HUES48 (cell line): ENCODE results near the gene GPBP1.
"Not testable (repeated sequence)": the region's sequence is repeated elsewhere in the genome, so short reads cannot be mapped to it uniquely, and the experiment has no call there.

Source experiments
- H3K27ac ChIP-seq: one replicate; pipeline ENCODE4 v1.7.0; 2013; ENCODE audit warnings: low read depth, low read length, inconsistent platforms
- H3K27me3 ChIP-seq: 2 replicates; pipeline ENCODE4 v1.6.1; 2013; ENCODE audit warnings: mild to moderate bottlenecking, low read length; ENCODE audit not compliant: control insufficient read depth, insufficient read depth
- H3K36me3 ChIP-seq: 2 replicates; pipeline ENCODE4 v1.6.1; 2013; ENCODE audit warnings: low read length; ENCODE audit not compliant: control insufficient read depth, insufficient read depth
- H3K4me1 ChIP-seq: 2 replicates; pipeline ENCODE4 v1.6.1; 2013; ENCODE audit warnings: mild to moderate bottlenecking, low read length; ENCODE audit not compliant: control insufficient read depth, insufficient read depth
- H3K4me3 ChIP-seq: 2 replicates; pipeline ENCODE4 v1.5.1; 2013; ENCODE audit warnings: mild to moderate bottlenecking, low read depth, low read length
- H3K9ac ChIP-seq: 2 replicates; pipeline ENCODE4 v1.6.1; 2013; ENCODE audit warnings: mild to moderate bottlenecking, low read depth, low read length, moderate library complexity
- H3K9me3 ChIP-seq: 2 replicates; pipeline ENCODE4 v1.6.1; 2013; ENCODE audit warnings: low read length; ENCODE audit not compliant: control insufficient read depth, insufficient read depth

Gene GPBP1

DNA sequence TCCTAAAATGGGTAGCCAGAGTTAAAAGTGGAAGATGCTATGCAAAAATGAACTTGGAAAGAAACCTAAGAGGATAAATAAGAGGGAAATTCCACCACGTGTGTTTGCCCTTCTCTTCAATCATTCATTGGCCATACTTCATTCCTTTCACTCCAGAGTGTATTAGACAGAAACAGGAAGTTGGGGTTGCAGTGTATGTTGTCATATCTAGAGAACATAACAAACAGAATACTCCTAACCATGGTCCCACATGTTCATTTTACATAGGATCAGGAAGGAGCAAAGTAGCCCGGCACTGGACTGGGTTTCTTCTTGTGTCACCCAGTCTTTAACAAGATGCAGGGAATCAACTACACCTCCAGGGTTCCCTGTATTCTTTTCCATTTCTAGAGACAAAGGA is 7.6 kb upstream of the GPBP1 start:
- H3K4me3 ChIP-seq, result no peak overlapping the region
- H3K4me1 ChIP-seq, result no peaks in the 10 kb centered on the region
- no peak overlapping the region for H3K27ac ChIP-seq
- H3K9ac ChIP-seq, result no peak overlapping the region
- H3K27me3 ChIP-seq, result no peaks in the 10 kb centered on the region
- H3K9me3 ChIP-seq, result no peaks in the 10 kb centered on the region
- H3K36me3 ChIP-seq, result no peaks in the 10 kb centered on the region

- Histone ChIP-seq H3K27me3 (no peaks in the 10 kb centered on the region), H3K27ac (no peak overlapping the region), H3K4me1 (no peaks in the 10 kb centered on the region), H3K9ac (no peak overlapping the region), H3K36me3 (no peaks in the 10 kb centered on the region), H3K4me3 (no peak overlapping the region), H3K9me3 (no peaks in the 10 kb centered on the region)
Observed at GRCh38 chr5:57167201-57167600, 6.7 kb upstream of the GPBP1 start.

DNA sequence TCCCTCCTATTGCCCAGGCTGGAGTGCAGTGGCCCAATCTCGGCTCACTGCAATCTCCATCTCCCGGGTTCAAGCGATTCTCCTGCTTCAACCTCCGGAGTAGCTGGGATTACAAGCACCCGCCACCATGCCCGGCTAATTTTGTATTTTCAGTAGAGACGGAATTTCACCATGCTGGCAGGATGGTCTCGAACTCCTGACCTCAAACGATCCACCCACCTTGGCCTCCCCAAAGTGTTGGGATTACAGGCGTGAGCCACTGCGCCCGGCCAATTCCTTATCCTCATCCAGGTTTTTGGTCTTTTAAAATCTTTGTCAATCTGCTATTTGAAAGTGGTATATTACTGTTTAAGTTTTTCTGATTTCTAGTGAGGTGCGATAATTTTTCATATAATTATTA is 3.7 kb upstream of the GPBP1 start:
- H3K27ac ChIP-seq, H3K9ac ChIP-seq, H3K4me1 ChIP-seq, H3K9me3 ChIP-seq, H3K27me3 ChIP-seq, H3K4me3 ChIP-seq, H3K36me3 ChIP-seq: not testable (repeated sequence)

DNA sequence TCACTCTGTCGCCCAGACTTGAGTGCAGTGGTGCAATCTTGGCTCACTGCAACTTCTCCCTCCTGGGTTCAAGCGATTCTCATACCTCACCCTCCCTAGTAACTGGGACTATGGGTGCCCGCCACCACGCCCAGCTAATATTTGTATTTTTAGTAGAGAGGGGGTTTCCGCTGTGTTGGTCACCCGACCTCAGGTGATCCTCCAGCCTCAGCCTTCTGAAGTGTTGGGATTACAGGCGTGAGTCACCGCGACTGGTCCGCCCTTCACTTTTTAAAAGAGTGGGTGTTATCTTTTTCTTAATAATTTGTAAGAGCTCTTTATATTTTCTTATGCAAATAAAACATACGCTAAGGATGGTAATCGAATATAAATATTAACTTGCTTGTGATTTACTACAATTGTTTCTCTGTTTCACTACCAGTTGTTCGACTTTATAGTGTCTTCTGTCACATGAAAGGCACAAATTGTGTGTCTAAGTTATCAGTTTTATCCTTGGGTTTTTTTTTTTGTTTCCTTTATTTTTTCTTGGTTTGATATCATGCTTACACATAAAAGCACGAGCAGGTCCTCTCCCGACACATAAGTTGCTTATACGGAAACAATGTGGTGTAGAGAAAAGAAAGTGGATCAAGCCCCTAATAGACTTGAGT is 1.9 kb upstream of the GPBP1 start:
- Histone ChIP-seq H3K9me3 (no peaks in the 10 kb centered on the region), H3K27me3 (no peaks in the 10 kb centered on the region), H3K4me3 (peak overlapping the region; percentile 99), H3K27ac (no peak overlapping the region), H3K4me1 (no peaks in the 10 kb centered on the region), H3K36me3 (peaks cover 12% of the 10 kb centered on the region), H3K9ac (peak overlapping the region; percentile 85; the same call in 1 of the 2 replicates)

DNA sequence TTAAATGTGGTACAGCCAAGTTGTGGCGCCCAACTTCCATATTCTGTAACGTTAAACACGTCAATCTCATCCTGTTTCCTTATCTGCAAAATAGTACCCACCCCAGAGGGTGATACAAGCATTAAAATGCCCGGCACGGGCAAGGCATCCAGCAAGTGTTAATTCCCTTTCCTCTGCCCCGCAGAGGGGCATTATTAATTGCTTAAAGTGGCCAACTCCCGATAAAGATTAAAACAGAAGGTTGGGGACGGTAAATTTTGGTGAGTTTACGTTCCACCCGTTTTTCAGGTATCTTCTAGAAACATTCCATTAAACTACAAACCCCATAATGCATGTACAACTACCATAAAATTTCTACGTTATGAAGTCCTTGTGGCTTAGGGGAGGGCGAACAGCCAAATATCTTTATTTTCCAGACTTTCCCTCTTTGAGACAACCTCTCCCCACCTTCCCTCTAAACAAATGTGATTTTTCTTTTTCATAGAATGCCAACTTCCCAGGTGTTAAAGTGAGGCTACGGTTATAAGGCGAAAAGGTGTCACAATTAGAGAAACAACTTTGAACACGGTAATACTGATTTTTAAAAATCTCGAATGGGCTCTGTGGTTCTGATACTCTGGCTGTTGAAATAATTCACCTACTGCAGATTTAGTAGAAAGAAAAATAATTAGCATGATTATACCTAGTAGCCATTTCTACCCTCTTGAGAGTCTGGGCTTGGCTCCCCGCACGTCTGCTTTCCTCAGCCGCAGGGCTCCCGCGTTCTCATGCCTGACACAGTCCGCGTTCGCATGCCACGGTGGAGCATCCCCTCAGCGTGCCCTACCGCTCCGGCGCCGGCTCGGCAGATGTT is 1.2 kb upstream of the GPBP1 start:
- H3K27me3 ChIP-seq, result no peaks in the 10 kb centered on the region
- H3K4me1 ChIP-seq, result no peaks in the 10 kb centered on the region
- H3K4me3 ChIP-seq, result peak overlapping the region; percentile 99
- H3K9ac ChIP-seq, result peak overlapping the region; percentile 85
- no peaks in the 10 kb centered on the region for H3K9me3 ChIP-seq
- H3K36me3 ChIP-seq, result peaks cover 15% of the 10 kb centered on the region
- H3K27ac ChIP-seq, result peak overlapping the region; percentile 100

DNA sequence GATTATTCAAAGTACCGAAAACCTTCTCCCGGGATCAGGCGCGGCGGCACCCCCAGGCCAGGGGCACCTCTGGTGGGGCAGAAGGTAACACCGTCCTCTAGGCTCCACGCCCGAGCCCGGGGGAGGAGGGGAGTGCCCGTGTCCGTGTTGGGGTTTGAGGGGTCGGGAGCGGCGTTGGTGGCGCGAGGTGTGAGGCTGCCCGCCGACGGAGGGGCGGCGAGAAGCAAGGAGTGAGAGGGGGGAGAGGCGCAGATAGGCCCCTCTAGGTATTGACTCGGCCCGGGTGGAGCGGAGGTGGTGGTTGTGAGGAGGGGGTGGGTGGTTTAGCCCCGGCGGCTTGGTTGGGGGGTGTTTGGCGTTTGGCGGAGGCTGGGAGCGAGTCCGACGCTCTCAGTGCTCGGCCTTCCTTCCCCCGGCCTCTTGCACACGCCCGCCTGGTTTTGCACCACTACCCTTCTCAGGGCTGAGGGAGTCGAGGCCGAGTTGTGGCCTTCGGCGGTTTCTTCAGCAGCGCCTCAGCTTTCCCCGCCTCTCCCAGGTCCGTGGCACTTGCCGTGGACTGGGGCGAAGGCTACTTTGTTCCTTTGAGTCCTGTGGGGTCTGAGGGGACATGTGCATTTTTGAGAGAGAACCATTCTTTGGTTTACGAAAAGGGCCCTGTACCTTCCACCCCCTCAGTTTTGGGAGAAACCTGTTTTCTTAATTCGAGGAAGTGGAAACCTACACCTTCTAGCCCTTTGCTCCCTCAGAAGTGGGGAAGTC is 450 bp downstream of the GPBP1 start:
- H3K9ac ChIP-seq, result peak overlapping the region; percentile 100
- peaks cover 31% of the 10 kb centered on the region for H3K36me3 ChIP-seq
- H3K4me3 ChIP-seq, result peak overlapping the region; percentile 99
- H3K9me3 ChIP-seq, result no peaks in the 10 kb centered on the region
- no peaks in the 10 kb centered on the region for H3K27me3 ChIP-seq
- H3K4me1 ChIP-seq, result 0 out of 2 replicates have a peak, but pooled peaks cover 8% of the 10 kb centered on the region
- H3K27ac ChIP-seq, result peak overlapping the region; percentile 100

GRCh38 chr5:57174890-57175510 is 1.1 kb downstream of the GPBP1 start:
- 0 out of 2 replicates have a peak, but pooled peaks cover 8% of the 10 kb centered on the region for H3K4me1 ChIP-seq
- H3K27me3 ChIP-seq, result no peaks in the 10 kb centered on the region
- peaks cover 35% of the 10 kb centered on the region for H3K36me3 ChIP-seq
- H3K27ac ChIP-seq, result peak overlapping the region; percentile 100
- peak overlapping the region; percentile 99 for H3K4me3 ChIP-seq
- peak overlapping the region; percentile 100 for H3K9ac ChIP-seq
- no peaks in the 10 kb centered on the region for H3K9me3 ChIP-seq

DNA sequence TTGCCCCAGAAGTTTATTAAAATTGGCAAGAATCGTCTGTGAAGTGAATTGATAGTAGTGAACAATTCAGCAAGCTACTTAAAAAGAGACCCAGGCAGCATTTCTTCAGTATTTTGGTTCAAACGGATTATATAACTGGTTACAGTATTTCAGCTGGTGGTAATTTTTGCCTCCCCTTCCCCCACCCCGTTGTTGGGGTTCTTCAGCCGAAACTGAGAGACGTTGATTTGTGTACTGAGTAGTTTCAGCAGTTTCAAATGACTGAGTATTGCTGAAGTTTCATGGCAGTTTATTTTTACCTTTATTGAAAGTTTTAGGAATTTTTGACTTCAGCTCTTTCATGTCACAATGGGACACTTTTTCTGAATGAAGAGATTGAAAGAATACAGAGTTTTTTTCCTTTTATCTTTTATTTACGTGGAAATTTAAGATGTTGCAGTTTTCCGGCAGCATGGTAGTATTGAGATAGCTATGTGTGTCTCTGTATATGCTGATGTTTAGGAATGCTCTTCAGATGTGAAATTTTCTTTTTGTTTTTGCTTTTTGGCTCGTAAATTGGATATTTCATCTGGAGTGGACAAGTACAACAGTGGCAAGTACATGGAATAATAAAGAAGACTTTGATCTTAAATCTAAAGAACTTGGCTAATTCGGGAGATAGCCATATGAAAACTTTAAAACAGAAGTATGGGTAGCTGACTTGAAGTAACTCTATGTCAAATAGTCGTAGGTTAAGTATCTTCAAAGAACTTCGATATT is 1.9 kb downstream of the GPBP1 start:
- peak overlapping the region; percentile 99 for H3K4me3 ChIP-seq
- no peaks in the 10 kb centered on the region for H3K9me3 ChIP-seq
- H3K9ac ChIP-seq, result peak overlapping the region; percentile 100

GRCh38 chr5:57176350-57176857 is 2.5 kb downstream of the GPBP1 start:
- Histone ChIP-seq H3K36me3 (peaks cover 35% of the 10 kb centered on the region), H3K4me3 (peak overlapping the region; percentile 99), H3K27ac (no peak overlapping the region), H3K4me1 (0 out of 2 replicates have a peak, but pooled peaks cover 8% of the 10 kb centered on the region), H3K9me3 (no peaks in the 10 kb centered on the region), H3K27me3 (no peaks in the 10 kb centered on the region), H3K9ac (peak overlapping the region; percentile 100; the same call in 1 of the 2 replicates)

More for the DNA sequence above, 1.9 kb downstream of the GPBP1 start:
- H3K27ac ChIP-seq, result peak overlapping the region; percentile 38
- peaks cover 35% of the 10 kb centered on the region for H3K36me3 ChIP-seq
- H3K4me1 ChIP-seq, result 0 out of 2 replicates have a peak, but pooled peaks cover 8% of the 10 kb centered on the region
- no peaks in the 10 kb centered on the region for H3K27me3 ChIP-seq
